SK-N-MC (cell line): Measurements from ENCODE around the gene RPS28.

ENCODE experiments used
- DNase-seq: peaks from one replicate; pipeline ENCODE4 v3.0.0-alpha.2; 2011; ENCODE audit warnings: low read depth, low spot score
- H3K27ac ChIP-seq: fragments of 200-600 bp; sonication (generic); 2 replicates; pipeline ENCODE4 v1.5.1; 2016; ENCODE audit warnings: mixed run types
- H3K36me3 ChIP-seq: fragments of 200-600 bp; sonication (generic); 2 replicates; pipeline ENCODE4 v1.6.1; 2017; ENCODE audit warnings: antibody characterized with exemption, low read length, mixed read lengths; ENCODE audit not compliant: insufficient read depth
- H3K4me3 ChIP-seq: fragments of 200-600 bp; sonication (generic); 2 replicates; pipeline ENCODE4 v1.5.1; 2016
- H3K9ac ChIP-seq: fragments of 200-600 bp; sonication (generic); 2 replicates; pipeline ENCODE4 v1.8.0; 2017; ENCODE audit warnings: mixed run types, mixed read lengths; ENCODE audit not compliant: insufficient read length
- H3K9me3 ChIP-seq: fragments of 200-600 bp; sonication (generic); 2 replicates; pipeline ENCODE4 v1.6.1; 2017; ENCODE audit warnings: low read depth, mild to moderate bottlenecking, antibody characterized with exemption, low read length, moderate library complexity, mixed read lengths
- EZH2 ChIP-seq: fragments of 200-600 bp; sonication (generic); IDR thresholded peaks from one replicate; pipeline ENCODE4 v1.6.1; 2017; ENCODE audit warnings: antibody characterized with exemption
- FOXP2 ChIP-seq: optimal IDR thresholded peaks from 2 replicates; pipeline ENCODE3; 2011; ENCODE audit warnings: mild to moderate bottlenecking, moderate library complexity; ENCODE audit not compliant: insufficient read depth; ENCODE audit errors: extremely low read length, control extremely low read depth
- POLR2AphosphoS5 ChIP-seq: IDR thresholded peaks from 2 replicates; pipeline ENCODE4 v1.6.1; 2012; ENCODE audit warnings: mild to moderate bottlenecking, low read depth, low read length, borderline replicate concordance

The RPS28 gene

GRCh38 chr19:8331263-8331845 lies 10.1 kb downstream of the RPS28 start:
- Histone ChIP-seq H3K9ac (no peak overlapping the region), H3K4me3 (no peak overlapping the region), H3K36me3 (no peaks in the 10 kb centered on the region), H3K27ac (no peak overlapping the region), H3K9me3 (no peaks in the 10 kb centered on the region)
- no peak for DNase-seq
- no peak for TF ChIP-seq FOXP2

DNA sequence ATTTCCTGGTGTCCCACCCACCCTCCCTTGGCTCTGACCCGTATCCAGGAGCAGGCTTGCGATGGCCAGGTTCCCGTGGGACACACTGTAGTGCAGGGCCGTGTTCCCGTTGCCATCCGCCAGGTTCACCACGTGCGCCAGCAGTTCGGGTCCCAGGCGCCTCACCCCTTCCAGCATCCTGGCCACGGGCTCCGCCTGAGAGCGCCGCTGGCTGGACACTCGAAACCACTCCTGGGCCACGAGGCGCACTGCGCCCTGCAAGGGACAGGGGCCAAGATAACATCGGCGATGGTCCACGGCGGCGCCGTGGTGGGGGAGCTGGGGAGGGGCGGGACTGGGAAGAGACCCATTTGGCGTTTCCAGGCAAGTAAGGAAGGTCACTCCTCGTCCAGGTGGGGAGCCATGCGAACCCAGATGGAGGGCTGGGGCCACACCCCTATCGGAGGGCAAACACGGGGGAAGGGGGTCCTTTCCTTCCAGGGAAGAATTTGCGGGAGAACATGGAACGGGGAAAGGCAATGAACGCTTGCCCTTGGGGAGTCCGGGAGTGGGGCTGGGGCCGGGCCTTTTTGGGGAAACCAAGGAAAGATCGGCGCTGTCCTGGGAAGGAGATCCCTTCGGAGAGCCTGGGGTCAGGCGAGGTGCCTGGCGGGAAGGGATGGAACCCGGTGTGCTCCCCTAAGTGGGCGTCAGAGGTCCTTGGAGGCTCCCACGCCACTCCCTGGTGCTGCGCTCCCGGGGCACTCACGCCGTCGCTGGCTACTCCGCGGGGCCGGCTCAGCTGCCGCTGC lies 11.9 kb downstream of the RPS28 start:
- Histone ChIP-seq H3K9me3 (no peaks in the 10 kb centered on the region), H3K9ac (no peak overlapping the region), H3K36me3 (no peaks in the 10 kb centered on the region), H3K4me3 (no peak overlapping the region), H3K27ac (no peak overlapping the region)
- TF ChIP-seq EZH2 (no peak), POLR2AphosphoS5 (no peak), FOXP2 (no peak)
- DNase-seq: no peak

GRCh38 chr19:8333767-8334457 lies 12.6 kb downstream of the RPS28 start:
- Histone ChIP-seq H3K4me3 (peak overlapping the region; percentile 57; the same call in 1 of the 2 replicates), H3K27ac (no peak overlapping the region), H3K9ac (no peak overlapping the region), H3K36me3 (no peaks in the 10 kb centered on the region), H3K9me3 (no peaks in the 10 kb centered on the region)
- TF ChIP-seq EZH2: no peak
- no peak for TF ChIP-seq FOXP2
- no peak for TF ChIP-seq POLR2AphosphoS5
- no peak for DNase-seq

DNA sequence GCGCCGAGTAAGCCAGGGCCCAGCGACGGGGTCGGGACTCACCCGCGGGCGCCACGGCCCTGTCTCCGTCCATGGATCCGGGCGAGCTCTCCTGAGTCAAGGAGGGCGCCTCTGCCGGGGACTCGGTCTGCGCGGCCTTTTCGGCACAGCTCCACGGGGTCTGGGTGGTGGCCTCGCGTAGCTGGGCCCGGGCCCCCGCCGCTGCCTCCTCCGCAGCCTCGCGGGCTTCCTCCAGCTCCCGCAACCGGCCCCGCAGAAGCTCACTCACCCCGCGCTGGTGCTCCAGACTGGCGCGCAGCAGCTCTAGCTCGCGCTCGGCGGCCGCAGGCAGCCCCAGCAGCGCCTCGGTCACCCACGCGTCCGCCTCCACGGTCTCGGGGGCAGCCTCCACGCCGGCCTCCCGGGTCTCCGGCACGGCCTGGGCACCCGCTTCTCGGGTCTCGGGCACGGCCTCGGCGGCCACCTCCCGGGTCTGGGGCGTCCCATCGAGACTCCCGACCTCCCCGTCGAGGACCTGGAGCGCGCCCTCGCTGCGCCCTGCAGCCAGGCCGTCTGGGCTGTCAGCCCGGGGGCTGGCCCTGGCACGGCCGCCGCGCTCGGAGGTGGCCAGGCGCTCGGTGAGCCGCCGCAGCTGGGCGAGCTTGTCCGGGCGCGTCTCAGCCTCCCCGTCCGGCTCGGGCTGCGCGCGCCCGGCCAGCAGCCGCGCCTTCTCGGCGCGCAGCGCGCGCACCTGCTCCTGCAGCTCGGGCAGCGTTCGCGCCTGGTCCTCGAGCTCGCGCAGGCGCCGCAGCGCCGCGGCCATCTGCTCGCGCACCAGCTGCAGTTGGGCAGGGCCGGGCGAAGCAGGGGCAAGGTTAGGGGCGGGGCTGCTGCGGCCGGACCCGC lies 13.4 kb downstream of the RPS28 start:
- DNase-seq: no peak
- no peak for TF ChIP-seq POLR2AphosphoS5
- TF ChIP-seq FOXP2: no peak
- Histone ChIP-seq H3K9me3 (no peaks in the 10 kb centered on the region), H3K4me3 (peak overlapping the region; percentile 57), H3K9ac (no peak overlapping the region), H3K36me3 (no peaks in the 10 kb centered on the region), H3K27ac (no peak overlapping the region)

- H3K4me3 ChIP-seq: peak overlapping the region; percentile 57
- no peak for DNase-seq
- no peak overlapping the region for H3K9ac ChIP-seq
- no peaks in the 10 kb centered on the region for H3K36me3 ChIP-seq
- TF ChIP-seq POLR2AphosphoS5: no peak
- TF ChIP-seq FOXP2: no peak
- TF ChIP-seq EZH2: no peak
- H3K9me3 ChIP-seq: no peaks in the 10 kb centered on the region
- H3K27ac ChIP-seq: no peak overlapping the region
Measured at GRCh38 chr19:8335343-8336071, 14.2 kb downstream of the RPS28 start.

GRCh38 chr19:8336072-8336569 lies 14.8 kb downstream of the RPS28 start:
- Histone ChIP-seq H3K36me3 (no peaks in the 10 kb centered on the region), H3K9me3 (no peaks in the 10 kb centered on the region), H3K9ac (no peak overlapping the region), H3K27ac (no peak overlapping the region), H3K4me3 (no peak overlapping the region)
- TF ChIP-seq POLR2AphosphoS5: no peak
- no peak for DNase-seq

DNA sequence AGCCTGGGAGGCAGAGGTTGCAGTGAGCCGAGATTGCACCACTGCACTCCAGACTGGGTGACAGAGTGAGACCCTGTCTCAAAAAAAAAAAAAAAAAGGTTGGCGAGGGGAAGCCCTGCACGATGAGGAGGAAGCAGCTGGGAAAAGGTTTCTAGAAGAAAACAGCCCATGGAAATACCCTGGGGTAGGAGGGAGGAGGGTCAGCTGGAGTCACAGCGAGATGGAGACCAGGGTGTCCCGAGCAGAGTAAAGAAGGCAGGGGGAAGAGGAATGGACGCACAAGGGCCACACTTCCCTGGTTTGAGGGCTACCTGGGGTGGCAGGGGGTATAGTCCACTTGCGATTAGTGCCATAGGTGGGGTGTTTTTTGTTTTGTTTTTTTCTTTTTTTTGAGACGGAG lies 15.4 kb downstream of the RPS28 start:
- no peak overlapping the region for H3K9ac ChIP-seq
- H3K27ac ChIP-seq: no peak overlapping the region
- H3K9me3 ChIP-seq: no peaks in the 10 kb centered on the region
- TF ChIP-seq FOXP2: no peak
- no peak for TF ChIP-seq EZH2
- TF ChIP-seq POLR2AphosphoS5: no peak
- no peak overlapping the region for H3K4me3 ChIP-seq
- no peaks in the 10 kb centered on the region for H3K36me3 ChIP-seq
- DNase-seq: no peak
